ENCODE measurements around the gene FGFRL1. TPM values are rescaled to one million over a fixed set of nuclear protein-coding genes. Genes with fewer than 3 reads are reported as not detected.

Gene FGFRL1
- total and polyA plus RNA-seq, 3 donors from 2014 or later: 13.7 to 25.6 (median 14.4) TPM

DNA sequence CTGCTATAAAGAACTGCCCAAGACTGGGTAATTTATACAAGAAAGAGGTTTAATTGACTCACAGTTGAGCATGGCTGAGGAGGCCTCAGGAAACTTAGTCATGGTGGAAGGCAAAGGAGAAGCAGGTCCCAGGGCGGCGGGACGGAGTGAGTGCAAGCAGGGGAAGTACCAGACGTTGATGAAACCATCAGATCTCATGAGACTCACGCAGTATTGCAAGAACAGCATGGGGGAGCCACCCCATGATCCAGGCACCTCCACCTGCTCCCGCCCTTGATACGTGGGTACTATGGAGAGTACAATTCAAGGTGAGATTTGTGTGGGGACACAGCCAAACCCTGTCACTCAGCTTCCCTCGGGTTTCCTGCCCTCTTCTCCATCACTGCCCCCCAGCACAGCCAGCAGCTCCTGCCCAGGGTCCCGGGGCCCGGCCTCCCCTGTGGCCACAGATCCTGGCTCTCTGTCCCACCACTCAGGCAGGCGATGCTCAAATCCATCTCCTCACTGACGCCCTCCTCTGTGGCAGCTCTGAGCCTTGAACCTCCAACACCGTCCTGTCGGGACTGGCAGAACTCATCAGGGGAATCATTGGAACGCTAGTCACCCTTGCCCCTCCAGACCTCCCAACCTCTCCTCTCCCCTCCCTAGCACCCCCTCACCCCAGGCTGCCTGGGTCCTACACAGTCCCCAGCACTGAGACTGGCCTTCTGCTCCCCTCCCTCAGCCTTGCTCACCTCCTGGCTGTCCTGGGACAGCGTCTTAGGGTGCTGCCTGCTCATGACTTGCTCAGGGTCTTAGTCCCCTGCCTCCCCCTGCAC lies 37.6 kb downstream of the FGFRL1 start:
- DNase-seq: no peak

DNA sequence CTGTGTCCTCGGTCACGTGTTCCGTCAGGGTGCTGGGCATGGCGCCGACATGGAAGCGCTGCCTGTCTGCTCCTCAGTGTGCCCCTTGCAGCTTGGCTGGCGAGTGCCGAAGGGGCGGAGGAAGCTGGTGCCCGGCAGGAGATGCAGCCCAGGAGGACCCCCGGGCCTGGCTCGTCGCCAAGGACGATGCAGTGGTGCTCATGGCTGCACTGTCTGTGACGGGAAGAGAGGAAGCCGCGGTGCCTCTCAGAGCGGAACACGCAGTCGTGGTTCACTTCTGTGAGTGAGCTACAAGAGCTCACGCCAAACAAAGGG lies 38.1 kb downstream of the FGFRL1 start:
- no peak for DNase-seq
- TF ChIP-seq, protein P1, sequence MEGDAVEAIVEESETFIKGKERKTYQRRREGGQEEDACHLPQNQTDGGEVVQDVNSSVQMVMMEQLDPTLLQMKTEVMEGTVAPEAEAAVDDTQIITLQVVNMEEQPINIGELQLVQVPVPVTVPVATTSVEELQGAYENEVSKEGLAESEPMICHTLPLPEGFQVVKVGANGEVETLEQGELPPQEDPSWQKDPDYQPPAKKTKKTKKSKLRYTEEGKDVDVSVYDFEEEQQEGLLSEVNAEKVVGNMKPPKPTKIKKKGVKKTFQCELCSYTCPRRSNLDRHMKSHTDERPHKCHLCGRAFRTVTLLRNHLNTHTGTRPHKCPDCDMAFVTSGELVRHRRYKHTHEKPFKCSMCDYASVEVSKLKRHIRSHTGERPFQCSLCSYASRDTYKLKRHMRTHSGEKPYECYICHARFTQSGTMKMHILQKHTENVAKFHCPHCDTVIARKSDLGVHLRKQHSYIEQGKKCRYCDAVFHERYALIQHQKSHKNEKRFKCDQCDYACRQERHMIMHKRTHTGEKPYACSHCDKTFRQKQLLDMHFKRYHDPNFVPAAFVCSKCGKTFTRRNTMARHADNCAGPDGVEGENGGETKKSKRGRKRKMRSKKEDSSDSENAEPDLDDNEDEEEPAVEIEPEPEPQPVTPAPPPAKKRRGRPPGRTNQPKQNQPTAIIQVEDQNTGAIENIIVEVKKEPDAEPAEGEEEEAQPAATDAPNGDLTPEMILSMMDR (IDR thresholded peaks at IDR 0.05): no peak
- TF ChIP-seq POLR2A (IDR thresholded peaks at IDR 0.05): no peak

More for the DNA sequence above, 37.6 kb downstream of the FGFRL1 start:
- no peaks in the 10 kb centered on the region for H3K27me3 ChIP-seq
- no peak overlapping the region for H3K27ac ChIP-seq
- no peak overlapping the region for H3K4me3 ChIP-seq
- peaks cover 5% of the 10 kb centered on the region for H3K4me1 ChIP-seq
- no peaks in the 10 kb centered on the region for H3K9me3 ChIP-seq
- TF ChIP-seq, protein P1 (IDR thresholded peaks at IDR 0.05): no peak
- TF ChIP-seq POLR2A (IDR thresholded peaks at IDR 0.05): no peak
- H3K36me3 ChIP-seq (ENCODE audit: low read depth, missing control alignments): no peaks in the 10 kb centered on the region
- intact Hi-C loops (cut with DNase I; ENCODE audit: low total_unique reads): no loop called here
- WGBS, 2 donors: 75 to 90% methylated on average over 9 to 16 of the region's 16 CpGs

DNA sequence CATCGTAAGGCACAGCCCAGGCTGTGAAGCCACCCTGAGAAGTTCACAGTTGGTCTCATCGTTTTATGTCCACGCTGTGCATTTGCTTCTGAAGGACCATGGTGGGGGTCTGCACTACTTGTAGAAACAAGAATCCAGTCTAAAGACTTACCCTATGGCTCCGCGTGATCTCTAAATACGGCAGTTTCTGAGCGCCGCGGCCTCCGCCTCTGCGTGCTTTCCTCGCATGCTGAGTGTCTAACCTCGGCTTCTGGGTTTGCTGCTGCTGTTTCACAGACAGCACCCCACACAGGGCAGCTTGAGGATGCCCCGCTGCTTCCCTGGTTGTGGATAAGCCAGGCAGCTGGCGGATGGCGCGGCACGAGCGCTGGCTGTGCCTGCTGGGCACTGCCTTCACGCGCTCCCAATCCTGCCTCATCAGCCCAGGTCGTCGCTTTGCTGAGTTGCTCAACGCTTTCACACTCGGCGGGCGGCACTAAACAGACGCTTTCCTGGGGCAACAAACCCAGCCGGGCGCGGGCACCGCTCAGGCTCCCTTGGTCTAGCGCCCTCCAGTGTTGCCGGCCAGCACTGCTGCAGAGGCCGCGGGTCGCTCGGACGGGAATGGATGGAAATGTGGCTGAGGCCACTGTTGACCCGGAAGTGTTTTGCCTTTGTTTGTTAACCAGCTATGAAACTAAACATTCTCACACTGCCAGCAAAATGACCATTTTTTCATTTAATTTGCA lies 39.2 kb downstream of the FGFRL1 start:
- no peaks in the 10 kb centered on the region for H3K27me3 ChIP-seq
- no peak for DNase-seq

More for the DNA sequence above, 38.1 kb downstream of the FGFRL1 start:
- Histone ChIP-seq H3K4me1 (peaks cover 4% of the 10 kb centered on the region), H3K36me3 (ENCODE audit: low read depth, missing control alignments) (no peaks in the 10 kb centered on the region), H3K4me3 (no peak overlapping the region), H3K27me3 (no peaks in the 10 kb centered on the region), H3K27ac (no peak overlapping the region), H3K9me3 (no peaks in the 10 kb centered on the region)
- WGBS, 2 donors: 81 to 90% methylated on average over 14 to 21 of the region's 21 CpGs
- intact Hi-C loops (cut with DNase I; ENCODE audit: low total_unique reads): no loop called here

DNA sequence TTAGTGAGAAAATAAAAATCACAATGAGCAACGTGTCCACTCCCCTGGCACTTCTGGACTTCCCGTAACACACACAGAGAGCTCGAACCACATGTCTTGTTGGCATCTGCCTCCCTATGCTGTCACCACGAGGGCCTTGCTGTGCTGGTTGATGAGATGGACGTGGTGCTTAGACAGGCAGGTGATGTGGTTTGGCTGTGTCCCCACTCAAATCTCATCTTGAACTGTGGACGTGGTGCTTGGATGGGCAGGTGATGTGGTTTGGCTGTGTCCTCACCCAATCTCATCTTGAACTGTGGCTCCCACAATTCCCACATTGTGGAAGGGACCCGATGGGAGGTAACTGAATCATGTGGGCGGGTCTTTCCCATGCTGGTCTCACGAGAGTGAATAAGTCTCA lies 40.0 kb downstream of the FGFRL1 start:
- peaks cover 4% of the 10 kb centered on the region for H3K4me1 ChIP-seq
- no peaks in the 10 kb centered on the region for H3K9me3 ChIP-seq
- H3K27ac ChIP-seq: no peak overlapping the region
- 85 to 87% methylated on average over 9 of the region's 9 CpGs for WGBS, 2 donors
- H3K36me3 ChIP-seq (ENCODE audit: low read depth, missing control alignments): no peaks in the 10 kb centered on the region
- no peak overlapping the region for H3K4me3 ChIP-seq
- intact Hi-C loops (cut with DNase I; ENCODE audit: low total_unique reads): no loop called here
- TF ChIP-seq, protein P1 (IDR thresholded peaks at IDR 0.05): no peak
- TF ChIP-seq POLR2A (IDR thresholded peaks at IDR 0.05): no peak
- H3K27me3 ChIP-seq: no peaks in the 10 kb centered on the region
- DNase-seq: no peak

More for the DNA sequence above, 39.2 kb downstream of the FGFRL1 start:
- Histone ChIP-seq H3K4me3 (no peak overlapping the region), H3K36me3 (ENCODE audit: low read depth, missing control alignments) (no peaks in the 10 kb centered on the region), H3K4me1 (peaks cover 4% of the 10 kb centered on the region), H3K9me3 (no peaks in the 10 kb centered on the region), H3K27ac (no peak overlapping the region)
- TF ChIP-seq POLR2A (IDR thresholded peaks at IDR 0.05): no peak
- TF ChIP-seq, protein P1 (IDR thresholded peaks at IDR 0.05): no peak
- WGBS, 2 donors: 75 to 76% methylated on average over 40 of the region's 40 CpGs
- intact Hi-C loops (cut with DNase I; ENCODE audit: low total_unique reads): no loop called here

Data from testis (tissue), 3 donors.